D721Med (cell line): ENCODE data around the gene RICTOR.

Experiments used
- DNase-seq: peaks from one replicate; pipeline ENCODE4 v3.0.0; 2011; ENCODE audit warnings: low spot score; ENCODE audit not compliant: insufficient read length
- FAIRE-seq: peaks from 2 replicates; lab custom pipeline; 2011; peaks lifted over from hg19 to GRCh38; lab: Jason Lieb, UNC
- TF ChIP-seq, protein P1 (sequence below): IDR thresholded peaks from 2 replicates; pipeline ENCODE4 v1.5.1; 2012; ENCODE audit warnings: mild to moderate bottlenecking, control low read depth; ENCODE audit not compliant: insufficient read depth; ENCODE audit errors: missing control alignments

The RICTOR gene

DNA sequence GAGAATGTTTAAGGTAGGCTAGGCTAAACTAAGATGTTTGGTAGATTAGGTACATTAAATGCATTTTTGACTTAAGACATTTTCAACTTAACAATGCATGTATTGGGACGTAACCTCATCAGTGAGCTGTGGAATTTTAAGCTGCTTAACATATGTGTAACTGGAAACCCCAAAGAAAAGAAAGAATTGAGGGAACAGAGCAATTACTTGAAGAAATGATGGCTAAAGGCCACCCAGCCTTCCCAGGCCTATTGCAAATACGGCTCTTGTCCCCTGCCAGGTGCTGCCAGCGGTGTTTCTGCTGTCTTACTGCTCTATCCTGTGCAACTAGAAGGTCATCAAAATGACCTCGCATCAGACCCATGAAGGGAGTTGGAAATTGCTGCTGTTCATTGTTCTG, 52.0 kb downstream of the RICTOR start:
- DNase-seq = no peak
- FAIRE-seq = no peak
- TF ChIP-seq, protein P1, sequence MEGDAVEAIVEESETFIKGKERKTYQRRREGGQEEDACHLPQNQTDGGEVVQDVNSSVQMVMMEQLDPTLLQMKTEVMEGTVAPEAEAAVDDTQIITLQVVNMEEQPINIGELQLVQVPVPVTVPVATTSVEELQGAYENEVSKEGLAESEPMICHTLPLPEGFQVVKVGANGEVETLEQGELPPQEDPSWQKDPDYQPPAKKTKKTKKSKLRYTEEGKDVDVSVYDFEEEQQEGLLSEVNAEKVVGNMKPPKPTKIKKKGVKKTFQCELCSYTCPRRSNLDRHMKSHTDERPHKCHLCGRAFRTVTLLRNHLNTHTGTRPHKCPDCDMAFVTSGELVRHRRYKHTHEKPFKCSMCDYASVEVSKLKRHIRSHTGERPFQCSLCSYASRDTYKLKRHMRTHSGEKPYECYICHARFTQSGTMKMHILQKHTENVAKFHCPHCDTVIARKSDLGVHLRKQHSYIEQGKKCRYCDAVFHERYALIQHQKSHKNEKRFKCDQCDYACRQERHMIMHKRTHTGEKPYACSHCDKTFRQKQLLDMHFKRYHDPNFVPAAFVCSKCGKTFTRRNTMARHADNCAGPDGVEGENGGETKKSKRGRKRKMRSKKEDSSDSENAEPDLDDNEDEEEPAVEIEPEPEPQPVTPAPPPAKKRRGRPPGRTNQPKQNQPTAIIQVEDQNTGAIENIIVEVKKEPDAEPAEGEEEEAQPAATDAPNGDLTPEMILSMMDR = no peak

DNA sequence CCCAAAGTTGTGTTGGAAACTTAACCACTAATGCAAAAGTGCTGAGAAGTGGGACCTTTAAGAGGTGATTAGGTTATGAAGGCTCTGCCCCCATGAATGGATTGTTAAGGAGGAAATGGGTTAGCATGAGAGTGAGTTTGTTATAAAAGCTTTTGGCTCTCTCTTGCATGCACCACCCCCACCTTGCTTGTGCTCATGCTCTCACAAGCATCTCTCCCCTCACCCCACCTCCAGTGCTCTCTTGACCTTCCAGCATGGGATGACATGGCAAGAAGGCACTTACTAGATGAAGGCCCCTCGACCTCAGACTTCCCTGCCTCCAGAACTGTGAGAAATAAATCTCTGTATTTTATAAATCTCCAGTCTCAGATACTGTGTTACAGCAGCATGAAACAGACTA, 52.8 kb downstream of the RICTOR start:
- TF ChIP-seq, protein P1 = no peak
- FAIRE-seq = no peak
- DNase-seq = no peak

DNA sequence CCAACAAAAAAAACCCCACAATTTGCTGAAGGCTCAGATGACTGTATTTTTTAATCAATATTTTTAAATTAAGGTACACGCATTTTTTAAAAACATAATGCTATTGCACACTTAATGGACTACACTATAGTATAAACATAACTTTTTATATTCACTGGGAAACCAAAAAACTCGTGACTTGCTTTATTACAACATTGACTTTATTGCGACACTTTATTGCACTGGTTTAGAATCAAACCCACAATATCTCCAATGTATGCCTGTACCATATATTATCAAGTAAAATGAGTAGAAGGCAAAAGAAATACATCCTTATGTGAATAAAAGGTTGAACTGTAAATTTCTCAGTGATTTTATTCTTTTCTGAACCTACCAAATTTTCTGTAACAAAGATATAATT, 53.7 kb downstream of the RICTOR start:
- TF ChIP-seq, protein P1 = no peak
- no peak for DNase-seq
- no peak for FAIRE-seq

DNA sequence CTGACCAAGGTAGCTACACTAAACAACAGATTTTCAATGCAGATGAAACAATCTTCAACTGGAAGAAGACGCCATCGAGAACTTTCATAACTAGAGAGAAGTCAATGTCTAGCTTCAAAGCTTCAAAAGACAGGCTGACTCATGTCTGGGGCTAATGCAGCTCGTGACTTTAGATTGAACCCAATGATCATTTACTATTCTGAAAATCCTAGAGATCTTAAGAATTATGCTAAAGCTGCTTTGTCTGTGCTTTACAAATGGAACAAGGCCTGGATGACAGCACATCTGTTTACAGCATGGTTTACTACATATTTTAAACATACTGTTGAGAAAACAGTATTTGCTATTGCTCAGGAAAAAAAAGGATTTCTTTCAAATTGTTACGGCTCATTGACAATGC, 54.9 kb downstream of the RICTOR start:
- TF ChIP-seq, protein P1 = no peak
- FAIRE-seq (no peak), DNase-seq (no peak)

DNA sequence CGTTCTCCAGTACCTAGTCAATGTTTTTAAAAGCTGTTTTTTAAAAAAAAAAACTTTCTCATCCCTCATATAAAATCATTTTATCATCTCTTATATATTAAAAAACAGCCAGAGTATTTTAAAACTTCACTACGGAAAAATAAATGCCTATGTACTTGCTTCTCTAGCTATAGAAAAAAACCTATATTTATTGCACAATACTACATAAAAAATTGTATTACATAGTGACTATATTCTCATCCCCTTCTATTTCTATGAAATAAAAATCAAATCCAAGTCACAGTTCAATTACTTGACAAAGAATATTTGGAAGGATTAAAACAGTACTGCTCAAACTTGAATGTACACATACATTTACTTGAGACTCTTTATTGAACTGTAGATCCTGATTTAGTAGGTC, 56.7 kb downstream of the RICTOR start:
- TF ChIP-seq, protein P1 = no peak
- DNase-seq (no peak), FAIRE-seq (no peak)

DNA sequence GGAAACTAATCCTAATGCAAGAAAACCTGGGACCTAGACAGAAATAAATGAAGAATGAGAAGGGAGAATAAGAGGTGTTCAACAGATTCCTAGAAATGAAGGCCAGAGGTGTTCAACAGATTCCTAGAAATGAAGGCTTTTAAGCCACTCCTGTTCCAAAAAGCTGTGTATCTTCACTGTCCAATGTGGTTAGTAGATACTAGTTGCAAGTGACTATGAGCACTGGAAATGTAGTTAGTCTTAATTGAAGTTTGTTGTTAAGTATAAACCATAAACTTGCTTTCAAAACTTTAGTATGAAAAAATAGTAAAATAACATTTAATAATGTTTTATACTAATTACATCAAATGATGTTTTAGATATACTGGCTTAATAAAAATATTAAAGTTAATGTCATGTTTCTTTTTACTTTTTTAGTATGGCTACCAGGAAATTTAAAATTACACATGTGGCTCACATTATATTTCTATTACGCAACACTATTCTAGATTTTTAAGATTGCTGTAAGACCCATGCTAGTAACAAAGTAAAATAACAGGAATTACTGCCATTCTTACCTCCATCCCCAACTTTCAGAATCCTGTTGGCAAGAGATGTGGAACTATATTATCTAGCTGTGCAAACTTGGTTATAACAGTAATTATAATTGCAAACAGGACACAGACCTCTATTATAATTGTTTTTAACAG, 57.5 kb downstream of the RICTOR start:
- TF ChIP-seq, protein P1 = no peak
- FAIRE-seq (no peak), DNase-seq (no peak)

DNA sequence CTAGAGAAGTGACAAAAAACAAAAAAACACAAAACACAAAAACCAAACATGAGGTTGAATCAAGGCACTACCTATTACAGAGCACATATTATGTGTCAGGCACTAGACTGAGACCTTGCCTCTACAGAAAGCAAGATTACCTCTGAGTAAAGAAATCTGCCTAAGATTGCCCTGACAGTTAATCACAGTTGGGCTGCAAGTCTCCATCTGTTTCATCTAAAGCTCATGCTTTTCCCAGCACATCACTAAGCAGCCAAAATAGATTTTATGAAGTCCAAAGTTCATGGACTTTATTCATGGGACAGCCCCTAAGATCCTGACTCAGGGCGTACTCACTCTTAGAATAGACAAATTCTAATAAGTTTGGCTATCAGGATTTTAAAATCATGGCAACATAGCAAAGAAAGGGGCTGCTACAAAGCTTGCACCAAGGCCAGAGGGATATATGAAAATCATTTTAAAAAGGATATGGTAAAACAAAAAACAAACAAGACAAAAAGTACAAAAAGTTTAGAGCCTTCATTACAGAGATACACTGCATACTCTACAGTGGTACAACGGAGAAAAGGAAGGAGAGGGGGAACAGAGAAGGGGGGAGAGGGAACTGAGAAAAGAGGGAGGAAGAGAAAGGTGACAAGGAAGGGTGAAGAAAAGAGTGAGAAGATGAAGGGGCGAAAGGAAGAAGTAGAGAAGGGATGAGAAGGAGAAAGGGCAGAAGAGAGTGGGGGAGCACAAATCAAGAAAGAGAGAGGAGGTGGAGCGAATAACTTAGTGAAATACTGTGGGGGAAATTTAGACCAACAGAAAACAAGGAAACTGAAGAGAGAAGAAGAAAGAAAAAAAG, 58.2 kb downstream of the RICTOR start:
- DNase-seq (no peak), FAIRE-seq (peak; percentile 80)
- TF ChIP-seq, protein P1 = no peak
